SK-N-SH (cell line): ENCODE measurements around the gene VWA3B. TPM values are rescaled to one million over a fixed set of nuclear protein-coding genes. Genes with fewer than 3 reads are reported as not detected.

Source experiments
- CTCF ChIA-PET: fragments of 300-600, 350-600 bp; formaldehyde crosslinking; extraction: SDS; loops from one replicate; lab custom pipeline; 2021; lab: Yijun Ruan, JAX
- POLR2A ChIA-PET: fragments of 350-600 bp; sonication (Branson Sonifier 250); formaldehyde crosslinking; extraction: SDS; loops from one replicate; lab custom pipeline; 2020; ENCODE audit warnings: antibody characterized with exemption, inconsistent platforms; lab: Yijun Ruan, JAX
- DNase-seq: peaks from one replicate; pipeline ENCODE4 v3.0.0; 2012
- H2AFZ ChIP-seq: fragments of 200-600 bp; sonication (generic); 2 replicates; pipeline ENCODE4 v1.8.1; 2016; ENCODE audit warnings: antibody characterized with exemption, mild to moderate bottlenecking, low read depth
- H3F3A ChIP-seq: fragments of 200-600 bp; sonication (generic); replicated peaks from 2 replicates; pipeline ENCODE3; 2016; ENCODE audit warnings: antibody characterized with exemption, mild to moderate bottlenecking; ENCODE audit not compliant: insufficient read depth
- H3K27ac ChIP-seq, 2 experiments: fragments of 200-500 bp in 1 of 2; fragments of 200-600 bp in 1 of 2; sonication (Bioruptor generic) in 1 of 2; sonication (generic), shearing (Covaris generic) in 1 of 2; 2 replicates each; pipeline versions ENCODE4 v1.5.1 to v1.6.1; 2014 to 2016; ENCODE audit warnings: low read depth in 2 of 2, inconsistent platforms in 1 of 2, low read length in 1 of 2, mild to moderate bottlenecking in 1 of 2, mixed read lengths in 1 of 2
- H3K27me3 ChIP-seq: fragments of 200-600 bp; sonication (generic), shearing (Covaris generic); 2 replicates; pipeline ENCODE4 v1.6.1; 2016; ENCODE audit warnings: mixed run types; ENCODE audit not compliant: insufficient read depth
- H3K36me3 ChIP-seq, 2 experiments: fragments of 200-500 bp in 1 of 2; fragments of 200-600 bp in 1 of 2; sonication (Bioruptor generic) in 1 of 2; sonication (generic) in 1 of 2; replicated peaks in 1 of 2; 2 replicates each; pipeline versions ENCODE3 to v1.5.1; 2014 to 2016; ENCODE audit warnings: low read length in 1 of 2, mild to moderate bottlenecking in 1 of 2; ENCODE audit not compliant: insufficient read depth in 2 of 2, control insufficient read depth in 1 of 2
- H3K4me1 ChIP-seq, 2 experiments: fragments of 200-500 bp in 1 of 2; fragments of 200-600 bp in 1 of 2; sonication (Bioruptor generic) in 1 of 2; sonication (generic), shearing (Covaris generic) in 1 of 2; 2 replicates each; pipeline versions ENCODE4 v1.5.1 to v1.6.1; 2014 to 2016; ENCODE audit warnings: low read depth in 1 of 2, low read length in 1 of 2, mixed run types in 1 of 2; ENCODE audit not compliant: insufficient read depth in 2 of 2, control insufficient read depth in 1 of 2
- H3K4me2 ChIP-seq: fragments of 200-600 bp; sonication (generic), shearing (Covaris generic); 2 replicates; pipeline ENCODE4 v1.6.1; 2017; ENCODE audit warnings: mixed run types
- H3K4me3 ChIP-seq, 2 experiments: fragments of 200-500 bp in 1 of 2; fragments of 200-600 bp in 1 of 2; sonication (Bioruptor generic) in 1 of 2; sonication (generic), shearing (Covaris generic) in 1 of 2; 2 replicates each; pipeline versions ENCODE4 v1.5.1 to v1.8.1; 2014 to 2016; ENCODE audit warnings: low read depth in 2 of 2, inconsistent platforms in 1 of 2, low read length in 1 of 2, mild to moderate bottlenecking in 1 of 2, mixed read lengths in 1 of 2, moderate library complexity in 1 of 2
- H3K79me2 ChIP-seq: fragments of 200-600 bp; sonication (generic); 2 replicates; pipeline ENCODE4 v1.8.1; 2017; ENCODE audit warnings: mild to moderate bottlenecking; ENCODE audit not compliant: insufficient read depth
- H3K9ac ChIP-seq: fragments of 200-600 bp; sonication (generic); 2 replicates; pipeline ENCODE4 v1.6.1; 2017; ENCODE audit warnings: mixed run types
- H3K9me2 ChIP-seq: fragments of 200-600 bp; sonication (generic); 2 replicates; pipeline ENCODE4 v1.6.1; 2017; ENCODE audit warnings: mixed run types
- H3K9me3 ChIP-seq: fragments of 200-600 bp; sonication (generic); 2 replicates; pipeline ENCODE4 v1.6.1; 2017; ENCODE audit warnings: mixed run types, mild to moderate bottlenecking, moderate library complexity
- H4K20me1 ChIP-seq: fragments of 200-600 bp; sonication (generic); 2 replicates; pipeline ENCODE4 v1.6.1; 2017; ENCODE audit warnings: mild to moderate bottlenecking, mixed run types; ENCODE audit not compliant: insufficient read depth
- CHD2 ChIP-seq: fragments of 150-350 bp; IDR thresholded peaks from 2 replicates; pipeline ENCODE4 v1.6.1; 2018; ENCODE audit warnings: low read length; ENCODE audit not compliant: partially characterized antibody
- ELF1 ChIP-seq: IDR thresholded peaks from 2 replicates; pipeline ENCODE4 v1.4.0; 2012
- EP300 ChIP-seq, 2 experiments: IDR thresholded peaks; 2 replicates each; pipeline versions ENCODE4 v1.4.0 to v1.6.1; 2012; ENCODE audit warnings: borderline replicate concordance in 1 of 2, low read depth in 1 of 2, low read length in 1 of 2
- EZH2phosphoT487 ChIP-seq: fragments of 200-600 bp; sonication (generic); IDR thresholded peaks from 2 replicates; pipeline ENCODE4 v1.6.1; 2017; ENCODE audit warnings: low read depth, mixed run types, mild to moderate bottlenecking, antibody characterized with exemption, moderate library complexity, borderline replicate concordance
- FOSL2 ChIP-seq: IDR thresholded peaks from 2 replicates; pipeline ENCODE4 v1.4.0; 2012; ENCODE audit warnings: low read depth, mild to moderate bottlenecking, moderate library complexity, borderline replicate concordance
- FOXJ3 ChIP-seq: sonication (generic); formaldehyde crosslinking; IDR thresholded peaks from 2 replicates; pipeline ENCODE4 v1.5.1; 2020; ENCODE audit warnings: mild to moderate bottlenecking, missing genetic modification reagents
- FOXM1 ChIP-seq: IDR thresholded peaks from 2 replicates; pipeline ENCODE4 v1.4.0; 2012; ENCODE audit warnings: low read depth, mild to moderate bottlenecking
- GABPA ChIP-seq: IDR thresholded peaks from 2 replicates; pipeline ENCODE4 v1.4.0; 2012; ENCODE audit warnings: low read depth, mild to moderate bottlenecking
- MXI1 ChIP-seq: IDR thresholded peaks from 2 replicates; pipeline ENCODE4 v1.6.1; 2012; ENCODE audit warnings: mild to moderate bottlenecking, low read depth, low read length, improper control_type of control experiment
- NFIC ChIP-seq: IDR thresholded peaks from 2 replicates; pipeline ENCODE4 v1.4.0; 2012; ENCODE audit warnings: borderline replicate concordance
- NRF1 ChIP-seq: IDR thresholded peaks from 2 replicates; pipeline ENCODE4 v1.6.1; 2012; ENCODE audit warnings: low read depth, mild to moderate bottlenecking, low read length
- RAD21 ChIP-seq: IDR thresholded peaks from 2 replicates; pipeline ENCODE4 v1.6.1; 2012; ENCODE audit warnings: mild to moderate bottlenecking, low read length
- RFX5 ChIP-seq: IDR thresholded peaks from 2 replicates; pipeline ENCODE4 v1.6.1; 2012; ENCODE audit warnings: mild to moderate bottlenecking, improper control_type of control experiment, low read length
- SMC3 ChIP-seq: IDR thresholded peaks from 2 replicates; pipeline ENCODE4 v1.6.1; 2012; ENCODE audit warnings: low read depth, low read length, improper control_type of control experiment
- TAF1 ChIP-seq: IDR thresholded peaks from 2 replicates; pipeline ENCODE4 v1.6.1; 2012; ENCODE audit warnings: low read depth, mild to moderate bottlenecking, low read length, moderate library complexity, borderline replicate concordance
- YY1 ChIP-seq: IDR thresholded peaks from 2 replicates; pipeline ENCODE4 v1.4.0; 2012; ENCODE audit warnings: low read depth, mild to moderate bottlenecking
- WGBS: methylation state at CpG from one replicate; pipeline ENCODE4 v1.1.6; 2017; ENCODE audit warnings: low lambda C conversion rate; 5-methylcytosine and 5-hydroxymethylcytosine counted together
- polyA plus RNA-seq, 3 experiments: library from polyadenylated mRNA; depleted of rRNA; stranded (reverse); fragments of >200 nt; gene quantifications; 2 replicates each; pipeline ENCODE4 v1.2.3, GENCODE V29; 2012
- TF ChIP-seq, protein P1 (sequence below): IDR thresholded peaks from 2 replicates; pipeline ENCODE4 v1.4.0; 2012; ENCODE audit warnings: low read depth, borderline replicate concordance
- TF ChIP-seq, protein P2 (sequence below): fragments of 150-350 bp; IDR thresholded peaks from 2 replicates; pipeline ENCODE4 v1.6.1; 2017; ENCODE audit warnings: antibody characterized with exemption, low read length, low read depth, borderline replicate concordance
- TF ChIP-seq, protein P3 (sequence below): IDR thresholded peaks from 2 replicates; pipeline ENCODE4 v1.4.0; 2012; ENCODE audit warnings: low read depth
- TF ChIP-seq, protein P4 (sequence below): IDR thresholded peaks from 2 replicates; pipeline ENCODE4 v1.4.0; 2012; ENCODE audit warnings: low read depth, borderline replicate concordance

VWA3B gene
- polyA plus RNA-seq, 1 of the 3 experiments (the other 2 are of a cell fraction), result not detected

DNA sequence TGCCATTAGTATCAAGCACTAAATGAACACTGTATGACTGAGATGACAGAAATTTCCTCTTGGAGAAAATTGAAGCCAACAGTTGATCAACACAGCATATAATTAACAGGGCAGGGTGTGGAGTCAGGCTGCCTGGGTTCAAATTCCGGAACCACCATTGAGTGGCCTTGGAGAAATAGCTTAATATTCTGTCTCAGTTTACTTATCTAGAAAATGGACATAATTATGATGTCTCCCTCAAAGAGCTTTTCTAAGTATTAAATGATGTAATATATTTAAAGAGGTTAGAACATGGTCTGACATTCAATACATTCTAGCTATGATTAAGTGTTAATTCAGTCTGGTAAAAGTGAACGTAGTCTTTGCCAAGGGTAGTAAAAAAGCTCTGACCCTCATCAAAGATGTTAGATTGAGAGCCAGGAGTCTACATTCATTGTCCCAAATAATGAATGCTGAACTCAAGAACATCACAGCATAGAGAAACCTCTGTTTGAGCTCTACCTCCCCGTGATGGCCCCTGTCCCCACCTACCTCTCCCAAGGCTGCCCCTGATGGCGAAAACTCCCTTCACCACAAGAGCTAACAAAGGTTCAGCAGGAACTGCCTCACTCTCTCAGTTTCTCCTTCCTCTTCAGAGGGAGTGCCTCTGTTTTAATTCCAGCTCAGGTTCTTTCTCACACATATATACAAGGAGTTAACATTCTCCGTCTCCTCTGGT, 2.7 kb upstream of the VWA3B start:
- Histone ChIP-seq H2AFZ (no peak overlapping the region), H3K9ac (no peak overlapping the region), H3F3A (no peaks in the 10 kb centered on the region), H3K4me3 (no peak overlapping the region), H3K79me2 (no peaks in the 10 kb centered on the region), H3K4me1 (peaks cover 5 to 12% of the 10 kb centered on the region in 2 experiments; a peak in 1 of 4 replicates), H4K20me1 (no peaks in the 10 kb centered on the region), H3K27ac (no peak overlapping the region), H3K9me2 (no peaks in the 10 kb centered on the region), H3K4me2 (no peak overlapping the region), H3K27me3 (peaks cover 44% of the 10 kb centered on the region), H3K9me3 (no peaks in the 10 kb centered on the region), H3K36me3 (no peaks in the 10 kb centered on the region)
- 44% methylated on average over 5 of the region's 5 CpGs for WGBS
- CTCF ChIA-PET, result interaction anchor here (1.1 kb wide), 1 partner anchor 494 kb away, joined by 3 read pairs; no protein-coding TSS in a partner anchor
- DNase-seq, result no peak
- TF ChIP-seq, protein P1, sequence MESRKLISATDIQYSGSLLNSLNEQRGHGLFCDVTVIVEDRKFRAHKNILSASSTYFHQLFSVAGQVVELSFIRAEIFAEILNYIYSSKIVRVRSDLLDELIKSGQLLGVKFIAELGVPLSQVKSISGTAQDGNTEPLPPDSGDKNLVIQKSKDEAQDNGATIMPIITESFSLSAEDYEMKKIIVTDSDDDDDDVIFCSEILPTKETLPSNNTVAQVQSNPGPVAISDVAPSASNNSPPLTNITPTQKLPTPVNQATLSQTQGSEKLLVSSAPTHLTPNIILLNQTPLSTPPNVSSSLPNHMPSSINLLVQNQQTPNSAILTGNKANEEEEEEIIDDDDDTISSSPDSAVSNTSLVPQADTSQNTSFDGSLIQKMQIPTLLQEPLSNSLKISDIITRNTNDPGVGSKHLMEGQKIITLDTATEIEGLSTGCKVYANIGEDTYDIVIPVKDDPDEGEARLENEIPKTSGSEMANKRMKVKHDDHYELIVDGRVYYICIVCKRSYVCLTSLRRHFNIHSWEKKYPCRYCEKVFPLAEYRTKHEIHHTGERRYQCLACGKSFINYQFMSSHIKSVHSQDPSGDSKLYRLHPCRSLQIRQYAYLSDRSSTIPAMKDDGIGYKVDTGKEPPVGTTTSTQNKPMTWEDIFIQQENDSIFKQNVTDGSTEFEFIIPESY, result no peak
- TF ChIP-seq ELF1 (no peak), EP300 (IDR thresholded peaks at IDR 0.05; ENCODE audit: borderline replicate concordance in 1 of 2, low read depth in 1 of 2, low read length in 1 of 2) (no peak), MXI1 (no peak), SMC3 (no peak), FOSL2 (no peak), EZH2phosphoT487 (no peak), NFIC (no peak), NRF1 (no peak), FOXM1 (no peak), GABPA (no peak), RFX5 (no peak), TAF1 (no peak), RAD21 (no peak), FOXJ3 (CRISPR knock-in tag) (no peak), CHD2 (no peak), YY1 (no peak)
- TF ChIP-seq, protein P2, sequence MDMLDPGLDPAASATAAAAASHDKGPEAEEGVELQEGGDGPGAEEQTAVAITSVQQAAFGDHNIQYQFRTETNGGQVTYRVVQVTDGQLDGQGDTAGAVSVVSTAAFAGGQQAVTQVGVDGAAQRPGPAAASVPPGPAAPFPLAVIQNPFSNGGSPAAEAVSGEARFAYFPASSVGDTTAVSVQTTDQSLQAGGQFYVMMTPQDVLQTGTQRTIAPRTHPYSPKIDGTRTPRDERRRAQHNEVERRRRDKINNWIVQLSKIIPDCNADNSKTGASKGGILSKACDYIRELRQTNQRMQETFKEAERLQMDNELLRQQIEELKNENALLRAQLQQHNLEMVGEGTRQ, result no peak
- TF ChIP-seq, protein P3, sequence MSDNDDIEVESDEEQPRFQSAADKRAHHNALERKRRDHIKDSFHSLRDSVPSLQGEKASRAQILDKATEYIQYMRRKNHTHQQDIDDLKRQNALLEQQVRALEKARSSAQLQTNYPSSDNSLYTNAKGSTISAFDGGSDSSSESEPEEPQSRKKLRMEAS, result no peak
- TF ChIP-seq, protein P4, sequence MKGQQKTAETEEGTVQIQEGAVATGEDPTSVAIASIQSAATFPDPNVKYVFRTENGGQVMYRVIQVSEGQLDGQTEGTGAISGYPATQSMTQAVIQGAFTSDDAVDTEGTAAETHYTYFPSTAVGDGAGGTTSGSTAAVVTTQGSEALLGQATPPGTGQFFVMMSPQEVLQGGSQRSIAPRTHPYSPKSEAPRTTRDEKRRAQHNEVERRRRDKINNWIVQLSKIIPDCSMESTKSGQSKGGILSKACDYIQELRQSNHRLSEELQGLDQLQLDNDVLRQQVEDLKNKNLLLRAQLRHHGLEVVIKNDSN, result no peak
- POLR2A ChIA-PET, result no interaction called here
